ENCODE measurements around the gene LAMB2.

Gene LAMB2

DNA sequence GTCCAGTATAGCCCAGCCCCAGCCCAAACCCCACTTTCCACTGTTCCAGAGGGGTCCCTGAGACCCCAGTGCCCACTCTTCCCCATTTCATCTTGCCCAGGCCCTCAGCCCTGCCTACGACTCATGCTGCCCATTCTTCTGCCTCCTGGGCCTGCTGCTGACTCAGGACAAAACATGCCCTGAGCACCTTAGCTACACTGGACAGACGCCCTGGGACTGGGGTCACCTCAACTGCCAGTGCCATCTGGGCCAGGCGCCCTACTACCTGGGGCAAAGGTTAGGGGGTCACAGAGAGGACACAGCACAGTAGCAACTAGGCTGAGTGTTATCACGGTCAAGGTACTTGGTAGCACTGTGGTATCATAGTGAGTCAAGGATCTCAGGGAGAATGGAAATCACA is 2.6 kb upstream of the LAMB2 start:
- no peak for DNase-seq (ENCODE audit: low read depth)
- TF ChIP-seq, protein P1, sequence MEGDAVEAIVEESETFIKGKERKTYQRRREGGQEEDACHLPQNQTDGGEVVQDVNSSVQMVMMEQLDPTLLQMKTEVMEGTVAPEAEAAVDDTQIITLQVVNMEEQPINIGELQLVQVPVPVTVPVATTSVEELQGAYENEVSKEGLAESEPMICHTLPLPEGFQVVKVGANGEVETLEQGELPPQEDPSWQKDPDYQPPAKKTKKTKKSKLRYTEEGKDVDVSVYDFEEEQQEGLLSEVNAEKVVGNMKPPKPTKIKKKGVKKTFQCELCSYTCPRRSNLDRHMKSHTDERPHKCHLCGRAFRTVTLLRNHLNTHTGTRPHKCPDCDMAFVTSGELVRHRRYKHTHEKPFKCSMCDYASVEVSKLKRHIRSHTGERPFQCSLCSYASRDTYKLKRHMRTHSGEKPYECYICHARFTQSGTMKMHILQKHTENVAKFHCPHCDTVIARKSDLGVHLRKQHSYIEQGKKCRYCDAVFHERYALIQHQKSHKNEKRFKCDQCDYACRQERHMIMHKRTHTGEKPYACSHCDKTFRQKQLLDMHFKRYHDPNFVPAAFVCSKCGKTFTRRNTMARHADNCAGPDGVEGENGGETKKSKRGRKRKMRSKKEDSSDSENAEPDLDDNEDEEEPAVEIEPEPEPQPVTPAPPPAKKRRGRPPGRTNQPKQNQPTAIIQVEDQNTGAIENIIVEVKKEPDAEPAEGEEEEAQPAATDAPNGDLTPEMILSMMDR (conservative IDR thresholded peaks at IDR 0.05; ENCODE audit: low read length): no peak
- H3K4me3 ChIP-seq (ENCODE audit: low read length): no peak overlapping the region

DNA sequence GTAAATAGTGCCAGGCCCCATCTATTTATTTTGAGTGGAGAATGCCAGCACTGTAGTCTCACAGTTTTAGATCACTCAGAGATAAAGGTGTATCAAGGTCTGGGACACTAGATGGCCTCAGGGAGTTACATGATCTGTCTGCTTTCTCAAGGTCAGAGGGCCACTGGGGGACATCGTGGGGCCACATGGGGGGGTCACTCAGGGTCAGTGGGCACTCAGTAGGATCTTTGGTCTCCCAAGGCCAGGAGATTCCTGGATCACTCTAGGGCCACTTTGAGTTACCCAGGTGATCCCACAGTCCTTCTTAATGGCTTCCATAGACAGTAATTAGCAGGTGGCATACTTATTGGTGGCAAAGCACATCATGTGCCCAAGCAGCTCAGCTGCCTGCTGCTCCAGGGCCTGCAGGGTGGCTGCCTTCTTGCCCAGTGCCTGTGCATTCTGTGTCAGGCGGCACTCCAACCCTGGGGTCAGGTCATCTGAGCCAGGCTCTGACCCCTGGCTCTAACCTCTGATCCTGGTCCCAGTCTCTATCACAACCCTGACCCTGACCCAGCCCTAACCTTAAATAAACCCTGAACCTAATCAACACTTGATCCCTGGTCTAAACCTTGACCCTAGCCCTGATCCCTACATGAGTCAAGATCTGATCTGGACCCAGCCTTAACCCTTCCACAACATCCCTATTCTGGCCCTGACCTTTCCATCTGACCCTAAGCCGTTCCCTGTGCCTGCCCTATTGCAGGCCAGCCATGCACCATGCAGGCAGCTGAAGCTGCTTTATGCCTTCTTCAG is 1.8 kb upstream of the LAMB2 start:
- TF ChIP-seq, protein P1 (conservative IDR thresholded peaks at IDR 0.05; ENCODE audit: low read length): no peak
- H3K4me3 ChIP-seq (ENCODE audit: low read length): no peak overlapping the region
- no peak for DNase-seq (ENCODE audit: low read depth)

DNA sequence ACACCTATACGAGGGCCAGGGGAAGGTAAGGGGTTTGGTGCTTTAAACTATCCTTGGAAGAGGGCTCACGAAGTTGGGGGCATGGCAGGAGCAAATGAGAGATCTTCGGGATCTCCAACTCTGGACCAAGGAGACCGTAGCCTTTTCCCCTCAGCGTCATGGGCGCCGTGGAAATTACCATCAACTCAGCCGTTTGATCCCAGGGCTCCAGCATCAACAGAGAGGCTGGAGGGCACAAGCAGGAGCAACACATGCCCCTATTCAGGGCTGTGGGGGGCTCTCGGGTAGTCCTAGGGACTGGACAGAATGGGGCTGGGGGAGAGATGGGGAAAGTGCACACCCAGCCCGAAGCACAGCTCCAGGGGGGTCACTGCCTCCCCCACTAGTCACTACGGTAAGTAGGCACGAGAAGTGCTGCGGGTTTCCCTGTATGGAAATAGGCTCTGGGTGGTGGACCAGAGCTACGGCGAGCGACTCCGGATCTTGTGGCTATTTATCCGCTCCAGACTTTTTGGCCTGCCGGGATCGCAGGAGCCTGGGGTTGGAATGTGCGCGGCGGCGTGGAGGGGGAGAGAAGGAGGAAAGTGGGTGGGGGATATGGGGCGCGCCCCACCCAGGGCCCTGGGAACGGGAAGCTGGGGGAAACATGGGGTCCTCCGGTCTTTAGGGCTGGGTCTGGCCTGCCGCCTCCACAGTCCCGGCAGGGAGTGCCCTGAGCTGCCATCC is 539 bp upstream of the LAMB2 start:
- DNase-seq (ENCODE audit: low read depth): peak; percentile 91
- peak overlapping the region; percentile 97 for H3K4me3 ChIP-seq (ENCODE audit: low read length)
- TF ChIP-seq, protein P1 (conservative IDR thresholded peaks at IDR 0.05; ENCODE audit: low read length): no peak

DNA sequence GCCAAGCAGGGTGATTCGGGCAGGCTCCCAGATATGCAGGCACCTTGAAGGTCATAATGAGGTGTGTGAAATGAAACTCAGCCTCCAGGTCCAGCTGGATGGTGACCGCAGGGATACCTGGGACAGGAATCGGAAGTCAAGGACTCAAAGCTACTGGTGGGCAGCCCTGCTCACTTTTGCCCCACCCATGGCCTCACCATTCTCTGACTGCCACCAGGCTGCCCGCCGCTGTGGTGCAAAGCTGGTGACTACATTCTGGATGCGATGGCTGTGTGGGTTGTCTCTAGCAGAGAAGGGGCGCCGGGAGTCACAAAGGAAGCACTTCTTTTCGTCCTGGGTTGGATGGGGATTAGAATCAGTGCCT is 795 bp downstream of the LAMB2 start:
- no peak for DNase-seq (ENCODE audit: low read depth)
- TF ChIP-seq, protein P1 (conservative IDR thresholded peaks at IDR 0.05; ENCODE audit: low read length): no peak
- peak overlapping the region; percentile 97 for H3K4me3 ChIP-seq (ENCODE audit: low read length)

DNA sequence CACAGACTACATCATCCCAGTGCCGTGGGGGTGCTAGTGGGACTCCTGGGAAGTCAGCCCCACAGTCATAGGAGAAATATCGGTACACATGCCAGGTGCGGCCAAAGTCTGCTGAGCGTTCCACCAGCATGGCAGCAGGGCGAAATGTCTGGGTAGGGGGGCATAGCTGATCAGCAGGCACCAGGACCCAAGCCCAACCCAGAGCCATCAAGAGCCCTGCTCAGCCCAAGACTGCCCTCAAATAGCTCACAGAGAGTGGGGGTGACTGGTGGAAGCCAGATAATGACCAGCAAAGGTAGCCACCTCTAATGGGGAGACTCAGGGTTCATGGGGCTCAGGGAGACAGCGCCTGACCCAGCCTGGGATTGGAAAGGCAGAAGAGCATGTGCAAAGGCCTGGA is 1.3 kb downstream of the LAMB2 start:
- no peak for DNase-seq (ENCODE audit: low read depth)
- peak overlapping the region; percentile 97 for H3K4me3 ChIP-seq (ENCODE audit: low read length)
- TF ChIP-seq, protein P1 (conservative IDR thresholded peaks at IDR 0.05; ENCODE audit: low read length): no peak

DNA sequence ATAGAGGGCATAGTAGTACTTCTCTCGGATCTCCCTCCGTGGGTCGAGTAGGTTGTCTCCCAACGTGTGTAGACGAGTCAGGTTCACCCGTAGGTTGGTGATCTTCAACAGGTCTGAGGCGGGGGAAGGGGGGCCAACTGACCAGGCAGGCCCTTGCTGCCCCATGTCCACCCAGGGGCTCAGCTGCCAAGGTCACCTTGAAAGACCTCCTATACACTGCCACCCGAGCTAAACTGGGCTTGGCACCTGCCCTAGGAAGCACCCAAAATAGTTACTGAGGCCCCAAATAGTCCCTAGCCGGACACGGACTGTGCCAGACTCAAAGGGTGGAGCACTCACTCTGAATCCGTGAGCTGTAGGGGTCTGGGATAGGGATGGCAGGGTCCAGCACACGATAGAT is 1.8 kb downstream of the LAMB2 start:
- peak overlapping the region; percentile 97 for H3K4me3 ChIP-seq (ENCODE audit: low read length)
- TF ChIP-seq, protein P1 (conservative IDR thresholded peaks at IDR 0.05; ENCODE audit: low read length): no peak
- DNase-seq (ENCODE audit: low read depth): no peak
